SIG-M5 (cell line): ENCODE measurements around the gene PARP11.
"Not testable (repeated sequence)": the region's sequence is repeated elsewhere in the genome, so short reads cannot be mapped to it uniquely, and the experiment has no call there.

Experiments used
- DNase-seq: peaks from one replicate; lab custom pipeline; 2025; lab: John Stamatoyannopoulos, UW

PARP11 gene

GRCh38 chr12:3882896-3883564 is 9.8 kb upstream of the PARP11 start:
- DNase-seq = no peak

GRCh38 chr12:3882406-3882805 is 9.2 kb upstream of the PARP11 start:
- no peak for DNase-seq

GRCh38 chr12:3881281-3881950 is 8.2 kb upstream of the PARP11 start:
- DNase-seq = no peak

GRCh38 chr12:3879846-3880245 is 6.6 kb upstream of the PARP11 start:
- no peak for DNase-seq

GRCh38 chr12:3871356-3871755 is 1.8 kb downstream of the PARP11 start:
- no peak for DNase-seq

- DNase-seq = no peak
These were observed 3.3 kb downstream of the PARP11 start for GRCh38 chr12:3869865-3870264.

- no peak for DNase-seq
These were observed 3.8 kb downstream of the PARP11 start for GRCh38 chr12:3869433-3869832.

GRCh38 chr12:3863756-3864155 is 9.4 kb downstream of the PARP11 start:
- DNase-seq = no peak

GRCh38 chr12:3842517-3842916 is 30.7 kb downstream of the PARP11 start:
- no peak for DNase-seq

GRCh38 chr12:3841783-3842182 is 31.4 kb downstream of the PARP11 start:
- DNase-seq = no peak

- not testable (repeated sequence) for DNase-seq
These were observed 32.4 kb downstream of the PARP11 start for GRCh38 chr12:3840833-3841232.

GRCh38 chr12:3839745-3840144 is 33.5 kb downstream of the PARP11 start:
- DNase-seq = not testable (repeated sequence)

GRCh38 chr12:3838701-3839548 is 34.3 kb downstream of the PARP11 start:
- not testable (repeated sequence) for DNase-seq

- no peak for DNase-seq
These were observed 35.1 kb downstream of the PARP11 start for GRCh38 chr12:3838076-3838475.

- no peak for DNase-seq
These were observed 36.1 kb downstream of the PARP11 start for GRCh38 chr12:3837049-3837448.

GRCh38 chr12:3836641-3837040 is 36.6 kb downstream of the PARP11 start:
- no peak for DNase-seq

- DNase-seq = no peak
These were observed 37.3 kb downstream of the PARP11 start for GRCh38 chr12:3835914-3836313.

- no peak for DNase-seq
These were observed 38.4 kb downstream of the PARP11 start for GRCh38 chr12:3834774-3835173.

- DNase-seq = no peak
These were observed 39.4 kb downstream of the PARP11 start for GRCh38 chr12:3833670-3834310.

GRCh38 chr12:3832738-3833137 is 40.5 kb downstream of the PARP11 start:
- DNase-seq = no peak

GRCh38 chr12:3828888-3829287 is 44.3 kb downstream of the PARP11 start:
- DNase-seq = no peak

GRCh38 chr12:3827301-3828000 is 45.7 kb downstream of the PARP11 start:
- DNase-seq = no peak
